ENCODE results near the gene GNAL. TPM values are rescaled to one million over a fixed set of nuclear protein-coding genes. Genes with fewer than 3 reads are reported as not detected.

GNAL gene
- total RNA-seq, result 0.29 TPM in 1 of 2 replicates, not detected in the other

GRCh38 chr18:11688972-11689668 lies at the start of gene GNAL:
Gene GNAL (plus strand): TSS chr18:11689264. CDS start chr18:11689564, 300 bp downstream.

DNA sequence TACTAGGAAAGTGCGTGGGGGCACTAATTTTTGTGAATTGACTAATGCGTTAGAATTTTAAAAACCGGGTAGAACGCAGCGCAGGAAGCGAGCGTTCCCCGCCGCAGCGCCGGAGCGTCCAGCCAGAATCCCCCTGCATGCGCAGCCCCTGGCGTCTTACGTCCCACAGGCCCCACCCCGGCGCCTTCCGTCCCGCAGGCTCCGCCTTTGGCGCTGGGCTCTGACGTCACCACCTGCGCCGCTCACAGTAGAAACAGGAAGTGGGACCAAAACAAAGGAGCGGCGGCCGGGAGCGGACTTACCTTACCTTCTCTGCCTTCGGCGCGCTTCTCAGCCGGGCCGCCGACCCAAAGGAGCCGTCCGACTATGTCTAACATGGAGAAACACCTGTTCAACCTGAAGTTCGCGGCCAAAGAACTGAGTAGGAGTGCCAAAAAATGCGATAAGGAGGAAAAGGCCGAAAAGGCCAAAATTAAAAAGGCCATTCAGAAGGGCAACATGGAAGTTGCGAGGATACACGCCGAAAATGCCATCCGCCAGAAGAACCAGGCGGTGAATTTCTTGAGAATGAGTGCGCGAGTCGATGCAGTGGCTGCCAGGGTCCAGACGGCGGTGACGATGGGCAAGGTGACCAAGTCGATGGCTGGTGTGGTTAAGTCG lies 162.2 kb downstream of the GNAL start, which contains the start of gene CHMP1B:
CHMP1B (plus strand) TSS at position 268 of the 660 bp plus-strand sequence; CDS start at position 367, 99 bp downstream.

GRCh38 chr18:11908182-11909060 lies 219.4 kb downstream of the GNAL start, which contains the start of gene MPPE1:
Gene MPPE1 (minus strand): TSS chr18:11908317. CDS start chr18:11897264, 11,053 bp downstream.

Other genes starting within 250 kb of the GNAL start
- not detected in 2 replicates for gene SLC35G4, start 79.7 kb upstream of the GNAL start, total RNA-seq
- gene CHMP1B, start 162.1 kb downstream of the GNAL start, total RNA-seq, result 25.7 and 25.9 TPM in 2 replicates
- gene MPPE1, start 219.1 kb downstream of the GNAL start, total RNA-seq, result 23.0 and 33.4 TPM in 2 replicates

Data from myometrial cell (primary cell).